ENCODE results near the gene FHOD3.

The FHOD3 gene

GRCh38 chr18:36386150-36386920 lies 88.8 kb downstream of the FHOD3 start:
- no peak for DNase-seq (ENCODE audit: low read depth)

GRCh38 chr18:36387310-36387709 lies 89.8 kb downstream of the FHOD3 start:
- no peak for DNase-seq (ENCODE audit: low read depth)

DNA sequence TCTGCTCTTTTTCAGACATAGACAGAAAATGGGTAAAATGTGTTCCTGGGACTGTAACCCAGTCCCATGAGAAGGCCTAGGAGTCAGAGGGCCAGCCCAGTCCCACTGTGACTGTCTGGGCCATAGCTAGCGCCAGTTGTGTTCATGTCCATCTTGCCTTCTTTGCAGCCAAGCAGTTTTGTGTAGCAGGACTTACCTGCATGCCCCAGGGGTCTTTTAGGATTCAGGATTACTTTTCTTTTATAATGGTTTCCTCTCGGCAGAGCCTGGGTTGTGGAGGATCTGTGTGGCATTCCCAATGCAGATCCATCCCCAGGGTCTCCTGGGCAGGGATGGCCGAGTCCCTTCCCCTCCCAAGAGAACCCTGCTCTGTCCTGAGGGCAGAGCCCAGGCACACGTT lies 90.8 kb downstream of the FHOD3 start:
- DNase-seq (ENCODE audit: low read depth), result no peak

DNA sequence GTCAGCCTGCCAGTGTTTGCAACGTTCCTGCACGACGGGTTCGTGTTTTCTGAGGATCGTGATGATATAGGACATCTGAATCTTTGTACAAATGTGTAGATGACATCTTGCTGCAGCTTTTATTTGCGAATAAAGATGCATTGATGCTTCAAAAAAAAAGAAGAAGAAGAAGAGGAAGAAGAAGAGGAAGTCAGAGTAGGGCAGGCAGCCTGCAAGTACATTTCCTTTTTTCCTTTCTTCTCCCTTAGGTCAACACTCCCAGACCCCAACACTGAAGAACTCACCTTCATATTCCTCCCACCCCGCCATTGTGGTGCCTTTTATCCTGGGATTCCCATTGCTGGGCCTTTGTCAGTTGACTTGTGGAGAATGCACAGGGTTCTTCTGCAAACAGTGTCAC lies 91.5 kb downstream of the FHOD3 start:
- no peak for DNase-seq (ENCODE audit: low read depth)

DNA sequence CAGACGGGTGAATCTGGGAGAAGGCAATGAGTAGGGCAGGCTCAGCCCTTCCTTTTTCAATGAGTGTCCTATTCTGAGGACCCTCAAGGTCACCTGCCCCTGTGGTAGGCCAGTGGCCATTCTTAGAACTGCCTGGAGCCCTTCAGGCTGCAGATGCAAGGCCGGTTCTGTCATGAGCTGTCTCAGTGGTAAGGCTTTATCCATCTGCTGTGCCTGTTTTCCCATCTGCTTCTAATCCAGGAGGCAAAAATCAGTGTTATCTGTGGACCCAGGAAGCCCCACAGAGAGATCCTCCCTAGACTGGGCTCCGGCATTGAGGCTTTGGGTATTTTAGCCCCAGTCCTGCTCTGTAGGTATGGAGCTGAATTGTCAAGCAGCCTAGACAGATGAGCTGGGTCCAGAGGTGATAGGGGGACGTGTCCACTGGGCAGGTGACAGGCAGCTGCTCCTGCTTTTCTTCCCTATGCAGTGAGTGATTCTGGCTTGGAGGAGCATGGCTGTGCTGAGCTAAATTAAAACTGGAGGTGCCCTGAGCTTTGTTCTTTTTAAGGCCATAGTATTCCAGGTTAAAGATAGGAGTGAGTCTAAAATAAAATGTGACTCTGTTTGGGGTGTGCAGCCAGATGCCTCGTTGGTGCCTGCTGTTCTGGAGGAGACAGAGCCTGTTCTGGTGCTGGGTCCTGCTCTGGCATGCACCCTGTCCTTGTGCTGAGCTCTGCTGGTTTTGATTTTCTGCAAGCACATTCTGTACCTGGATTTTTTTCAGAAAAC lies 92.5 kb downstream of the FHOD3 start:
- DNase-seq (ENCODE audit: low read depth), result no peak

DNA sequence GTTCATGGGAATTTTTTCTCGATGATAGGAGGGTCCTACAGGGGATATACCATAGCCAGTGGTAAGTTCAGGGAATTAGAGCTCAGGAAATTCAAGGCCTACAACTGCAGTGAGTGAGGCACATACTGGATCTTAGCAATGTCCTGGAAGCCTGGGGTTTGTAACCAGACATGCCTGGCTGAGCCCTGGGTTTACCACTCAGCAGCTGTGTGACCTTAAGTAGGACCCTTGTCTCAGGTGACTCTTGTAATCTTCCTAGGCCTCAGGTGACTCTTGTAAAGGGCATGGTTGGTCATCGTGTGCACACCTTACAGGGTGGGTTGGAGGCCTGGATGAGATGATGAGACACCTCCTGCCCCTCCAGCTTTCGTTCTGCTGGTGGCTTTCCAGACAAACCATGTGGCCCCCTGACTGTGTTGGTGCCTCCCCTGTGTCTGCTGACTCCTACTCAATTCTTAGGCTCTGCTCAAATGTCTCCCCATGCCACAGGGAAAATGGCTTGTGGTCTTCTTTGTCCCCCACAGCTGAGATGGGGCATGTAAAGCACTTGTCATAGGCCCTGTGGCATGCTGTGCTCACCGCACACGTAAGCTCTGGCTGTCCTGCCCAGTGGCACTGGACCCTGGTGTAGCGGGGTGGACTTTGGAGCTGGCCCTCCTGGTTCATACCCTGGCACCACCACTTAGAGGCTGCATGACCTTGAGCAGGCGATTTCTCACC lies 94.1 kb downstream of the FHOD3 start:
- DNase-seq (ENCODE audit: low read depth), result no peak

DNA sequence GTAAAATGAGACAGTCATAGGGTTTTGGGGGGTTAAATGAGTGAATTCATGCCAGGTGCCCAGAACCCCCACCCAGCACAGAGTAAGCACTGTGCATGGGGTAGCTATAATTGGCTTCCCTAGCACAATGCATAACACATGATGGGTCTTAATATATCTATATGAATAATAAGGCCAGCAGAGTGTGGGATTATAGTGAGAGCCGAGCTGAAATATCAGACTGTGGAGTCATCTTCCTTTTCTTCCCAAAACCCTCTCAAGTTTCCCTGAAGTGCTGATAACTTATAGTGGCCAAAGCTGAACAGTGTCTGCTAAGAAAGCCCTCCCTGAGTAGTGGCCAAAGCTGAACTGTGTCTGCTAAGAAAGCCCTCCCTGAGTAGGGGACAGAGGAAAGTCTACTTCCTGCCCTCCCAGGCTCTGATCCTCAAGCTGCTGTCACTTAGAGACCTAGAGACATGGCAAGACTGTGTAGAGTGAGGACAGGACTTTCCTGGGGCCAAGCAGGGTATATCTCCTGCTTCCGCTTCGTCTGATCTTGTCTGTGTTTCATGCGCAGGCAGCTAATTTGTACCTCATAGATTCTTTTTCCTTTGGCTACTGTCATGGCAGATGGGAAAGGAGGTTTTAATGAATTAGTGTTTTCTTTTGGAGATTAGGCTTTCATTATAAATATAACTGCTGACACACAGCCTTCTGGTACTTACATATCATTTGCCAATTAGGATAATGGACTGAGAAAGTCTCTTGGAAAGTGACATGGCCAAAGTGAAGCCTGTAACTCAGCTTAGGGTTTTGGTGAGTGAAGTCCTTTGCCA lies 94.9 kb downstream of the FHOD3 start:
- DNase-seq (ENCODE audit: low read depth), result no peak

- no peak for DNase-seq (ENCODE audit: low read depth)
These were observed 95.4 kb downstream of the FHOD3 start for GRCh38 chr18:36392979-36393287.

- no peak for DNase-seq (ENCODE audit: low read depth)
These were observed 97.0 kb downstream of the FHOD3 start for GRCh38 chr18:36394486-36394885.

- no peak for DNase-seq (ENCODE audit: low read depth)
These were observed 98.7 kb downstream of the FHOD3 start for GRCh38 chr18:36396190-36396589.

DNA sequence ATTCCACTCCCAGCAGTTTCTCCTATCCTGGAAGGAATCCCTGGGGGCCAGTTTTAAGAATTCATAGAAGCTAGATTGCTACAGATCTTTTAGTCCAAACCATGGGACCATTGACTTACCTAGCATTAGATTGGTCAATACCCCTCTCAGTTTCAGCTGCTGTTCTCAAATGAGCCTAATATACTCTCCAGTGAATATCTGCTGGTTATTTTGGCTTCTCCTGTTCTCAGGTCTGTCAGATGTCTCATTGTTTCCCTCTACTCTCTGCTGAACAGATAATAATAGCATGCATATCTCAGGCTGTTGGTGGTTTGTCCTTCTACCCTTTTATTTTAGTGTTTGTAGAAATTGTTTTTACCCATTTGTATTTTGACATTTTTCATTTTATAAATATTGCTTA lies 99.5 kb downstream of the FHOD3 start:
- no peak for DNase-seq (ENCODE audit: low read depth)

GRCh38 chr18:36398419-36398818 lies 100.9 kb downstream of the FHOD3 start:
- no peak for DNase-seq (ENCODE audit: low read depth)

- no peak for DNase-seq (ENCODE audit: low read depth)
These were observed 101.5 kb downstream of the FHOD3 start for GRCh38 chr18:36399055-36399454.

GRCh38 chr18:36401462-36401861 lies 103.9 kb downstream of the FHOD3 start:
- no peak for DNase-seq (ENCODE audit: low read depth)

DNA sequence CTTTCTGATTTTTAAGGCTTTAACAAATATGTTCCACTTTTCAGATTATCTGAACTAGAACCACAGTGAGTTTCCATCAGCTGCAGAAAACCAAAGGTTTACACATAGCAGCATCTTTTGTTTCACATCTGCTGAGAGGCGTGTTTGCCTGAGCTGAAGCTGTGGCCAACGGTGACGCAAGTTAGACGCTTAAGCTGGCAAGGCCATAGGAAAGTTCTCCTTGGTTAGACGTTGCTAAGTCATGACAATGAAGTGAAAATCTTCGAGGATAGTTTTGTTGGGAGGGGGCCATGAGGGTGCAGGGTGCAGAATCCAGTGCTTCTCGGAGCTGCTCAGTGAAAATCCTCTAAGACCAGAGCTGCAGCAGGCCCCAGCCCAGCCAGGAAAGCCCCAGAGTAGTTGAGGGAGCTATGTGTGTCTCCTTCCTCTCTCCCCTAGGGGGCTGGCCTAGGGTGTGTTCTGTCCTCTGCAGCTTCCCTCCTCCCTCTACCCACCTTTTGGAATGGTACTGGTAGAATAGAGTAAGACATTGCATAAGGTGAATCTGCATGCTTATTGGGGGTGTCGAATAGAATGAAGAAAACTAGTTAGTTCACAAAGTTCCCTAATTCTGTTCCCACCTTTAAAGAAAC lies 105.4 kb downstream of the FHOD3 start:
- no peak for DNase-seq (ENCODE audit: low read depth)

- no peak for DNase-seq (ENCODE audit: low read depth)
These were observed 106.6 kb downstream of the FHOD3 start for GRCh38 chr18:36403896-36404820.

GRCh38 chr18:36405611-36406010 lies 108.1 kb downstream of the FHOD3 start:
- no peak for DNase-seq (ENCODE audit: low read depth)

- no peak for DNase-seq (ENCODE audit: low read depth)
These were observed 109.3 kb downstream of the FHOD3 start for GRCh38 chr18:36406805-36407204.

DNA sequence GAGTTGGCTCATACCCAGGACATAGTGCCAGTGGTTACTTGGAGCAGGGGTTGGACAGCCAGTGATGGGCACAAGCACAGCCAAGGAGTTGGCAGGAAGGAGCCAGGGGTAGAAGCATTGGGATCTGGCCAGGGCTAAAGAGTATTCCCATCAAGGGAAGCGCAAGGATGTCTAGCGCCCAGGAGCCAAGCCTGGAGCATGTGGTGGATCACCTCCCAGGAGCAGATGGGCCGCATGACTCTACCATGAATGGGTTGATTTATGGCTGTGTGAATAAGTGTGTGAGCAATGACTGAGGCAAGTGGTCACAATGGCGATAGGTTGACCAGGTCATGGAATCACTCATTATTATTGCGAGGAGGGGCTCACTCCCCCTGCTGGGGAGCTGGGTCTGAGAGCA lies 111.1 kb downstream of the FHOD3 start:
- no peak for DNase-seq (ENCODE audit: low read depth)

DNA sequence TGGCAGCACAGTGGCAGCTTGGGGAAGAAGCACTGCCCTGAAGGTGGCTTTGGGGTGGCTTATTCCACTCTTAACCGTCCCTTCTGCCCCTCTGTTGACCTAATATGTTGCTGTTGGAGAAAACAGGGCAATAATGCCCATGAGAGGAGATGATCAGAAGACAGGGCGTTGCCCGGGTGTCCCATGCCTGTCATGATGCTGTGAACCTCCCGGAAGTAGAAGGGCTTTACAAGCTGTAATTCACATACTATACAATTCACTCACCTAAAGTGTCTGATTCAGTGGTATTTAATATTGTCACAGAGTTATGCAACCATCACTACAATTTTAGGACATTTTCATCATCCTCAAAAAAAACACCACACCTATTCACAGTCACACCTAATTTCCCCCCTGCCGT lies 112.3 kb downstream of the FHOD3 start:
- DNase-seq (ENCODE audit: low read depth), result no peak

DNA sequence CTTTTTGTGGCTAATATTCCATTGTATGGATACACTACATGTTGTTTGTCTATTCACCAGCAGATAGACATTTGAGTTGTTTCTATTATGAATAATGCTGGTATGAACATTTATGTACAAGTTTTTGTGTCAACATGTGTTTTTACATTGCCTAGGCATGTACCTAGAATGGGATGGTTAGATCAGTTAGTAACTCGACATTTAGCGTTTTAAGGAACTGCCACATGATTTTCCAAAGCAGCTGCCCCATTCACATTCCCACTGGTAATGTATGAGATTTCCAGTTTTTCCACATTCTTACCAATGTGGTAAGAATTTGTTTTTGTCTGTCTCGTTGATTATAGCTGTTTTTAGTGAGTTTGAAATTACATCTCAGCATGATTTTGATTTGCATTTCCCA lies 112.8 kb downstream of the FHOD3 start:
- no peak for DNase-seq (ENCODE audit: low read depth)

All from stimulated activated CD8-positive, alpha-beta memory T cell treated with anti-CD3 and anti-CD28 coated beads, Interleukin-15, amount 100 ng/mL, for 24 hours (primary cell).